K562 (cell line): ENCODE measurements around the gene SCAF11. TPM values are rescaled to one million over a fixed set of nuclear protein-coding genes. Genes with fewer than 3 reads are reported as not detected.
A peak's percentile ranks its signal among the peaks of the same experiment; 100 is the strongest.

ENCODE experiments used
- ATAC-seq: fragments of 200-7000 bp; cut with Tn5 transposase; 3 replicates; pipeline ENCODE4 v1.9.1; 2020; ENCODE audit warnings: moderate library complexity
- BruUV-seq: library from RNA; stranded (reverse); fragments of 400-500 nt; replicated peaks from 2 replicates; lab custom pipeline; 2021; lab: Mats Ljungman, UMichigan
- CTCF ChIA-PET: fragments of 300-600 bp; formaldehyde crosslinking; extraction: SDS; loops from one replicate; lab custom pipeline; 2021; ENCODE audit warnings: low intra/inter-chr PET ratio; lab: Yijun Ruan, JAX
- POLR2A ChIA-PET: fragments of 300-600, 350-650 bp; sonication (Branson Sonifier 250); formaldehyde crosslinking; extraction: SDS; loops from one replicate; lab custom pipeline; 2021; ENCODE audit warnings: antibody characterized with exemption, inconsistent platforms; lab: Yijun Ruan, JAX
- DNase-seq, 4 experiments: peaks; one replicate each; pipeline versions ENCODE4 v3.0.0 to v3.0.0-alpha.2; 2011 to 2018; ENCODE audit warnings: low spot score in 3 of 4, mixed read lengths in 3 of 4; ENCODE audit errors: extremely low read depth in 1 of 4
- FAIRE-seq: peaks from 2 replicates; lab custom pipeline; 2011; peaks lifted over from hg19 to GRCh38; lab: Jason Lieb, UNC
- H2AFZ ChIP-seq: 2 replicates; pipeline ENCODE4 v1.6.0; 2011; ENCODE audit warnings: low read depth, low read length, control low read depth, inconsistent platforms
- H3K27ac ChIP-seq: fragments of 200-600 bp; 3 replicates; pipeline ENCODE4 v1.8.0; 2011; ENCODE audit warnings: low read depth, mild to moderate bottlenecking, control low read depth, inconsistent platforms, low read length, moderate library complexity, mixed read lengths; ENCODE audit errors: extremely low read depth
- H3K27me3 ChIP-seq, 2 experiments: fragments of 300-600 bp in 1 of 2; 2 replicates in 1 of 2; 3 replicates in 1 of 2; pipeline versions ENCODE4 v1.6.0 to v1.8.0; 2011; ENCODE audit warnings: inconsistent platforms in 2 of 2, low read length in 2 of 2, mild to moderate bottlenecking in 1 of 2, mixed read lengths in 1 of 2, moderate library complexity in 1 of 2; ENCODE audit not compliant: control insufficient read depth in 2 of 2, insufficient read depth in 2 of 2
- H3K36me3 ChIP-seq: fragments of 300-600 bp; 3 replicates; pipeline ENCODE4 v1.8.0; 2011; ENCODE audit warnings: mild to moderate bottlenecking, low read length, inconsistent platforms; ENCODE audit not compliant: control insufficient read depth, insufficient read depth
- H3K4me1 ChIP-seq, 2 experiments: fragments of 200-600 bp in 1 of 2; replicated peaks in 1 of 2; 2 replicates in 1 of 2; 3 replicates in 1 of 2; pipeline versions ENCODE4 v1.5.1 to v1.8.0; 2011; ENCODE audit warnings: inconsistent platforms in 2 of 2, low read length in 2 of 2, mild to moderate bottlenecking in 1 of 2, mixed read lengths in 1 of 2, moderate library complexity in 1 of 2; ENCODE audit not compliant: control insufficient read depth in 2 of 2, insufficient read depth in 2 of 2
- H3K4me2 ChIP-seq: 2 replicates; pipeline ENCODE4 v1.6.1; 2011; ENCODE audit warnings: low read length, control low read depth, inconsistent platforms, mixed read lengths; ENCODE audit not compliant: insufficient read depth
- H3K4me3 ChIP-seq: fragments of 200-600 bp; sonication (generic), shearing (Covaris generic); 2 replicates; pipeline ENCODE4 v1.5.1; 2016; ENCODE audit warnings: control low read depth, inconsistent platforms
- H3K79me2 ChIP-seq: fragments of 200-600 bp; 3 replicates; pipeline ENCODE4 v1.8.0; 2011; ENCODE audit warnings: low read length, inconsistent platforms; ENCODE audit not compliant: control insufficient read depth, insufficient read depth
- H3K9ac ChIP-seq, 2 experiments: 2 replicates each; pipeline versions ENCODE4 v1.6.0 to v1.6.1; 2011; ENCODE audit warnings: low read depth in 2 of 2, low read length in 2 of 2, control low read depth in 1 of 2, inconsistent platforms in 1 of 2, mild to moderate bottlenecking in 1 of 2, mixed read lengths in 1 of 2; ENCODE audit not compliant: insufficient read depth in 1 of 2
- H3K9me1 ChIP-seq: one replicate; pipeline ENCODE4 v1.6.0; 2011; ENCODE audit warnings: inconsistent platforms, mild to moderate bottlenecking, low read length, moderate library complexity; ENCODE audit not compliant: control insufficient read depth, insufficient read depth
- H3K9me3 ChIP-seq: replicated peaks from 2 replicates; pipeline ENCODE4 v1.5.1; 2011; ENCODE audit warnings: low read depth, low read length, inconsistent platforms; ENCODE audit not compliant: control insufficient read depth, insufficient read depth
- H4K20me1 ChIP-seq: replicated peaks from 2 replicates; pipeline ENCODE4 v1.6.1; 2011; ENCODE audit warnings: low read length, inconsistent platforms, mixed read lengths; ENCODE audit not compliant: control insufficient read depth, insufficient read depth
- CBFA2T2 ChIP-seq: fragments of 450-650 bp; conservative IDR thresholded peaks from 2 replicates; pipeline ENCODE4 v1.6.1; 2017; ENCODE audit warnings: mild to moderate bottlenecking
- ILF3 ChIP-seq: fragments of 450-650 bp; IDR thresholded peaks from 2 replicates; pipeline ENCODE4 v1.6.1; 2018; ENCODE audit warnings: antibody characterized with exemption, mild to moderate bottlenecking, moderate library complexity, borderline replicate concordance
- NFIC ChIP-seq: fragments of 450-650 bp; IDR thresholded peaks from 2 replicates; pipeline ENCODE4 v1.6.1; 2017; ENCODE audit warnings: mild to moderate bottlenecking, inconsistent platforms
- NFIX ChIP-seq: fragments of 250-450 bp; sonication (Bioruptor Pico); IDR thresholded peaks from 2 replicates; pipeline ENCODE4 v1.4.0; 2020; ENCODE audit warnings: low read depth, mild to moderate bottlenecking, moderate library complexity
- POLR2AphosphoS2 ChIP-seq: IDR thresholded peaks from 2 replicates; pipeline ENCODE4 v1.6.1; 2012; ENCODE audit warnings: low read length, improper control_type of control experiment
- SAFB ChIP-seq: fragments of 200-400 bp; formaldehyde crosslinking; IDR thresholded peaks from 2 replicates; pipeline ENCODE4 v1.6.1; 2017; ENCODE audit warnings: low read depth, low read length, borderline replicate concordance
- SMAD1 ChIP-seq: fragments of 150-350 bp; IDR thresholded peaks from 2 replicates; pipeline ENCODE4 v1.6.1; 2014; ENCODE audit warnings: low read length, low read depth; ENCODE audit not compliant: partially characterized antibody
- WGBS: fragments of 100-300 bp; shearing (Covaris generic); methylation state at CpG from one replicate; pipeline ENCODE4 v1.1.6; 2016; ENCODE audit warnings: low coverage, mixed read lengths; ENCODE audit not compliant: insufficient coverage; ENCODE audit errors: missing lambda C conversion rate; 5-methylcytosine and 5-hydroxymethylcytosine counted together
- in situ Hi-C: fragments of 300-500 bp; cut with MboI; formaldehyde crosslinking; loops from 4 replicates; pipeline ENCODE4 v1.15.0; 2018; ENCODE audit warnings: inconsistent platforms, mixed read lengths
- intact Hi-C: fragments of 100-400 bp; cut with micrococcal nuclease; formaldehyde crosslinking; loops from 2 replicates; pipeline ENCODE4 v1.14.2; 2022
- polyA plus RNA-seq, 8 experiments: library from polyadenylated mRNA; depleted of rRNA in 4 of 8; stranded (reverse) in 5 of 8; unstranded in 3 of 8; fragments of >200 nt; fragmentation: Nextera tagmentation in 2 of 8; fragmentation: Illumina TruSeq in 1 of 8; extraction: Ambion mirVana in 2 of 8; extraction: Trizol in 1 of 8; gene quantifications; 2 replicates each; pipeline versions ENCODE4 v1.2.1 to v1.2.3, GENCODE V29; 2011 to 2014; ENCODE audit warnings: inconsistent platforms in 1 of 8, missing spikeins in 1 of 8
- total RNA-seq, 7 experiments: library from RNA; depleted of rRNA in 6 of 7; stranded (reverse); fragments of >200 nt in 6 of 7; fragmentation: Illumina TruSeq in 2 of 7; extraction: Trizol in 2 of 7; gene quantifications; 2 replicates each; pipeline versions ENCODE4 v1.2.1 to v1.2.3, GENCODE V29; 2011 to 2021; ENCODE audit warnings: low replicate concordance in 1 of 7

SCAF11 gene
- total and polyA plus RNA-seq, 9 of the 15 experiments (the other 6 are each of a cell fraction or from before 2014, with no cell fraction given), result 30.4 to 119 (median 80.0) TPM

DNA sequence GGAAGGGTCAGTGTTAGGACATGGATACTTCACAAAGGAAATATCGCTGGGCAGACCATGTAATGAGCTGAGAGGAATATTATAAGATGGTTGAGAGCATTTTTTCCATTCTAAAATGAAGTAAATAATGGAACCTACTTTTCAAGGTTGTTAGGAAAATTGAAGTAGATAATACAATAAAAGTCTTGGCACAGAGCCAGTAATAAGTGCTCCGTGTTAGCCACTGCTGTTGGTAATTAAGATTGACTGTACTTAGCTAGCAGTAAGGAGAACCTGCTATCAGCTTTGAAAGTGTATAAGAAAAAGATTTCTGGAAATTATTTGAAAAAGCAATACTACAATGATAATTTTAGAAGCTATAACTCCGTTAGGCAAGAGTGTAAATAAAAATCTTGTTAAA lies 77.6 kb downstream of the SCAF11 start:
- no peak for DNase-seq
- intact Hi-C loops (no loop called here), in situ Hi-C loops (no loop called here)
- CTCF ChIA-PET, result no interaction called here
- POLR2A ChIA-PET, result interaction anchor here (1.0 to 3.0 kb wide), 5 partner anchors 8 to 21 kb away, joined by 3 to 14 read pairs (median 3); no protein-coding TSS in a partner anchor
- Histone ChIP-seq H3K9me1 (no peaks in the 10 kb centered on the region), H3K27me3 (no peaks in the 10 kb centered on the region), H4K20me1 (no peaks in the 10 kb centered on the region), H2AFZ (no peak overlapping the region), H3K4me1 (no peaks in the 10 kb centered on the region), H3K9ac (no peak overlapping the region), H3K4me3 (no peak overlapping the region), H3K36me3 (peaks cover 7% of the 10 kb centered on the region; the same call in 1 of the 3 replicates), H3K27ac (no peak overlapping the region), H3K79me2 (no peaks in the 10 kb centered on the region), H3K9me3 (no peaks in the 10 kb centered on the region), H3K4me2 (no peak overlapping the region)
- FAIRE-seq, result no peak
- no peak for ATAC-seq
- WGBS, result 35% methylated on average over 3 of the region's 3 CpGs
- TF ChIP-seq NFIC, result peak; percentile 98
- TF ChIP-seq SMAD1, result peak; percentile 33
- no peak for TF ChIP-seq POLR2AphosphoS2
- peak; percentile 90 for TF ChIP-seq NFIX (CRISPR knock-in tag)
- TF ChIP-seq SAFB, result no peak
- no TSS peak for BruUV-seq

DNA sequence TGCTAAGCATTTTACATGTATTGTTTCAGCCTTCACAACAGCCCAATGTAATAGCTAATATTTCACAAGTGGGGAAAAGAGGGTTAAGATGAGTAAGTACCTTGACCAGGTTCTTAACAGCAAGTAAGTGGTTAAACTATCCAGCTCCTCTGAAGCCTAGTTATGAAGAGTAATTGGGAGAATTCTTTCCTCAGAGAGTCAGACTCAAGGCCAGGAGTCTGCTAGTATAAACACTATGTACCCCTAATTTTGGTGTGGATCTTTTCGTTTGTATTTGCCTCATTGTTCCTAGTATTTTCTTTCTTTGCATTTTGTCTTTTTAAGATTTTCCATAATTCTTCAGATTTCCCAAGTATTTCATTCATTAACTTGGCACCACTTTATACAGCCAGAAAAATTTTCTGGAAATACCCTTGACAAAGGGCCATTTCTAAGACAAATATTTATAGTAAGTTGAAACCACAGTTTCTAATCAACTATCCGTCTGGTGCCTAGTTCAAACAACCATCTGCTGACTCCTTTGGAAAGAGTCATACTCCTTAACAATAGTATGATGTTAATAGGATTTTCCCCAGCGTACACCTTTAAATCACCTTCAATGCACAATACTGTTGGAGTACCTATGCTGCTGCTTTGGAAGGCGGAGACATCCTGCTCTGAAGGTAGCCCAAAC lies 81.2 kb downstream of the SCAF11 start:
- no peak overlapping the region for H3K27ac ChIP-seq
- ChIA-PET CTCF (no interaction called here), POLR2A (interaction anchor here (1.1 to 1.9 kb wide), 2 partner anchors 8 to 15 kb away, joined by 3 to 4 read pairs; no protein-coding TSS in a partner anchor)
- H3K79me2 ChIP-seq, result no peaks in the 10 kb centered on the region
- H3K9me1 ChIP-seq, result no peaks in the 10 kb centered on the region
- ATAC-seq (no peak), DNase-seq (no peak), FAIRE-seq (peak; percentile 23)
- no peak overlapping the region for H3K9ac ChIP-seq
- TF ChIP-seq ILF3, result no peak
- no peak for TF ChIP-seq CBFA2T2
- 65% methylated on average over 4 of the region's 4 CpGs for WGBS
- no peak overlapping the region for H3K4me2 ChIP-seq
- H3K9me3 ChIP-seq, result no peaks in the 10 kb centered on the region
- H4K20me1 ChIP-seq, result no peaks in the 10 kb centered on the region
- no TSS peak for BruUV-seq
- no peaks in the 10 kb centered on the region for H3K4me1 ChIP-seq
- H2AFZ ChIP-seq, result no peak overlapping the region
- H3K36me3 ChIP-seq, result peaks cover 16% of the 10 kb centered on the region; the same call in 1 of the 3 replicates
- H3K27me3 ChIP-seq, result no peaks in the 10 kb centered on the region
- intact Hi-C loops (loop anchor here (10.0 kb wide), 1 partner anchor 364 kb away; no protein-coding TSS in a partner anchor), in situ Hi-C loops (no loop called here)
- H3K4me3 ChIP-seq, result no peak overlapping the region
